D721Med (cell line): ENCODE data around the gene ADGRG4.

Experiments
- DNase-seq: peaks from one replicate; pipeline ENCODE4 v3.0.0; 2011; ENCODE audit warnings: low spot score; ENCODE audit not compliant: insufficient read length
- FAIRE-seq: peaks from 2 replicates; lab custom pipeline; 2011; peaks lifted over from hg19 to GRCh38; lab: Jason Lieb, UNC
- TF ChIP-seq, protein P1 (sequence below): IDR thresholded peaks from 2 replicates; pipeline ENCODE4 v1.5.1; 2012; ENCODE audit warnings: mild to moderate bottlenecking, control low read depth; ENCODE audit not compliant: insufficient read depth; ENCODE audit errors: missing control alignments

ADGRG4 gene

DNA sequence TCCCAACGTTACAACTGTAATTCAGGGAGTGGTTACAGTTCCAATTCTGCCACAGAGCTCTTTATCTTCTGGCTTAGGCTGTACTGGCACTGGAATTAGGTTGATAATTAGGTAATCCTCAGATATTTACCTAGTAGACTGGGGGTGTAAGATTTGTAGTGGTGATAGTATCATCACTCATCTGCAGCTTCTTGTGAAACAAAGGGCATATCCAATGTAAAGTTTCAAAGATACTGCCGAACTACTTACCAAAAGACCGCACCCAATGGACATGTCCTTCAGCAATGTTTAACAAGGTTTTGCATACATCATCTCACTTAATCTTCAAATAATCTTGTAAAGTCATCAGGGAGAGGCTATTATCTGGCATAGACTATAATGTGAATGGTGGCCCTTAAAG, 20.8 kb downstream of the ADGRG4 start:
- DNase-seq (no peak), FAIRE-seq (no peak)
- TF ChIP-seq, protein P1, sequence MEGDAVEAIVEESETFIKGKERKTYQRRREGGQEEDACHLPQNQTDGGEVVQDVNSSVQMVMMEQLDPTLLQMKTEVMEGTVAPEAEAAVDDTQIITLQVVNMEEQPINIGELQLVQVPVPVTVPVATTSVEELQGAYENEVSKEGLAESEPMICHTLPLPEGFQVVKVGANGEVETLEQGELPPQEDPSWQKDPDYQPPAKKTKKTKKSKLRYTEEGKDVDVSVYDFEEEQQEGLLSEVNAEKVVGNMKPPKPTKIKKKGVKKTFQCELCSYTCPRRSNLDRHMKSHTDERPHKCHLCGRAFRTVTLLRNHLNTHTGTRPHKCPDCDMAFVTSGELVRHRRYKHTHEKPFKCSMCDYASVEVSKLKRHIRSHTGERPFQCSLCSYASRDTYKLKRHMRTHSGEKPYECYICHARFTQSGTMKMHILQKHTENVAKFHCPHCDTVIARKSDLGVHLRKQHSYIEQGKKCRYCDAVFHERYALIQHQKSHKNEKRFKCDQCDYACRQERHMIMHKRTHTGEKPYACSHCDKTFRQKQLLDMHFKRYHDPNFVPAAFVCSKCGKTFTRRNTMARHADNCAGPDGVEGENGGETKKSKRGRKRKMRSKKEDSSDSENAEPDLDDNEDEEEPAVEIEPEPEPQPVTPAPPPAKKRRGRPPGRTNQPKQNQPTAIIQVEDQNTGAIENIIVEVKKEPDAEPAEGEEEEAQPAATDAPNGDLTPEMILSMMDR = no peak

DNA sequence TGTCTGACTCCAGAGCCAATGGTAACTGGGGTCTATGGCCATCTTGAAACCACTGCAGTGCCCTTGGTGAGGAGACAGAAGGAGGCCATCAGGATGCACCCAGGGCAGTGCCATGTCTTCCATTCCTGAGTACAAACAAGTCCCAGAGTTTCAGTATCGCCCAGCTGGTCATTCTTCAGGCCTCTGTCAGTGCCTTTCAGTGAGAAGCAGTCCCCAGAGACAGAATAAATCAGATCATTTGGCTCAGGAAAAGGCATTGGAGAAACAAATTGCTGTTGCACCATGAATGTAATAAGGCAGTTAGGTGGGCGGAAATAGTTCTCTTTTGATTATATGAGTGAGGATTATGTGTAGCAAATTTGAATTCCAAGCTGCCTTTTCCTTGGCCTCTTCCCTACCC, 21.3 kb downstream of the ADGRG4 start:
- no peak for FAIRE-seq
- TF ChIP-seq, protein P1 = no peak
- DNase-seq = no peak

DNA sequence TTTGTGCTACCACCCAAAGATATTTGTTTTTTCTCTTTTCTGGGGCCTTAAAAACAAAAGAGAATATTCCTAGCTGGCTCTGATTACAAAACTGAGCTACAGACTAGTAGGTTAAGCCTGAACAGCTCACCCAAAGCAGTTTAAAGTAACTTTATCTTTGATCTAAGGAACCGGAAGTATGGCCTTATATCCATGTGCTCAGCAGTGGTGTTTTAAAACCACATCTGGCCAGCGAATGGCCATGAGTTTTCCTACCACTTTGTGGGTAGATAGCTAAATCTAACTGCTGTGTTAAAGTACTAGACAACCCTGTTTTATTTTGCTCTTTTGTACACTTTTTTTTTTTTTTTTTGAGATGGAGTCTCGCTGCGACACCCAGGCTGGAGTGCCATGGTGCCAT, 24.6 kb downstream of the ADGRG4 start:
- no peak for FAIRE-seq
- TF ChIP-seq, protein P1 = no peak
- no peak for DNase-seq

DNA sequence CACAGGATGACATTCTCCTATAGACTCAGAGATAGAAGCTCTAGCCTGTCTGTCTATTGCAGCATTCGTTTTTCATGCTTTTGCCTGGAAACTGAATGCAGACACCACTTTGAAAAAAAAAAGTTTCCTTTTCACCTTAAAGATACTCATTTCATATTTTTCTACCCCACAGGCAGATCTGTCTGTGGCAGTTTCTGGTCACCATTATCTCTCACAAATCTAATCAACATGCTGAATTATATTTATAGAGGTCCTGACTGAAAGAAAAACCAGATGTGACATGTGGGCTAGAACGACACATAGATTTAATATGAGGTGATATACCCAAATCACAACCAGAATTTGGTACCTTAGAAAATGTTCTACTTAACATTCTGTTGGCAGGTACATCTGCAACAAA, 28.2 kb downstream of the ADGRG4 start:
- FAIRE-seq = no peak
- DNase-seq = no peak
- TF ChIP-seq, protein P1 = no peak

DNA sequence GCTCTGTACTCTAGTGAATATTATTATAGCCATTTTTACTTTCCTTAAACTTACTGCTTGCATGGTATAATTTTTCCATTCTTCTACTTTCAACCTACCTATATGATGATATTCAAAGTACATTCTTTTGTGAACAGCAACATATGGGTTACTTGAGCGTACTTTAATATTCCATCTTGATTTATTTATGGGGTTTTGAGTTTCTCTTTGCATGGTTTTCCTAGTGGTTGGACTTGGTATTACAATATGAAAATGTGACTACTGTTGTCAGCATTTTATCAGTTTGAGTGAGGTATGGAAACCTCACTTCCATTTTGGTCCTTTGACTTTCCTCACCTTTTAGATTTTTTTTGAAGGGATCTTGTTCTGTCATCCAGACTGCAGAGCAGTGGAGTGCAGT, 35.9 kb downstream of the ADGRG4 start:
- TF ChIP-seq, protein P1 = no peak
- FAIRE-seq (no peak), DNase-seq (no peak)

DNA sequence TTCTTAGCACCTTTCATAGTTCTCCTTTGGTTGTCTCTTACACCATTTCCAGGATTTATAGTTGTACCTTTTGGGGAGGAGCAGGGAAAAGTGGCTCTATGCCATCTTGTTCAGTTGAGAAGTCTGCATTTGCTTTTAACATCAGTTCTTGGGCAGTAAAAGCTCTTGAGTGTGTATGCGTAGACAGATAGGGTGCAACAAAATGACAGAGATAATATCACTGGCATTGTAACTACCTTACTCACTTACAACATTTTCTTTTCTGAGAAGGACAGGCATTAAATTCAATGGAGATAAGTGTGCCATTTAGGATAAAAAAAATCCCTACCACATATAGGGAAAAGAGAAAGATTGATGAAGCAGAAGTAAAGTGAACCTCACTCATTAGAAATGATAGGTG, 38.9 kb downstream of the ADGRG4 start:
- TF ChIP-seq, protein P1 = no peak
- no peak for FAIRE-seq
- DNase-seq = no peak

DNA sequence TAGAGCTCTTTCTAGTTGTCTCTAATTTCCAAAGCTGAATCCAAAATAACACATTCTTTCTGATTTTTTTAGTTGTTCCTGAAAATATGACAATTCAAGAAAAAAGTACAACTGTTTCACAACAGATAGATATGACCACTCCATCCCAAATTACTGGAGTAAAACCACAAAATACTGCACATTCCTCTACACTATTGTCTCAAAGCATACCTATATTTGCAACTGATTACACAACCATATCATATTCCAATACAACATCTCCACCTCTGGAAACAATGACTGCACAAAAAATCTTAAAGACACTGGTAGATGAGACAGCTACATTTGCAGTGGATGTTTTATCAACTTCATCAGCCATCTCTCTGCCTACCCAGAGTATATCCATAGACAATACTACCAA, 43.6 kb downstream of the ADGRG4 start:
- no peak for DNase-seq
- no peak for FAIRE-seq
- TF ChIP-seq, protein P1 = no peak
